ENCODE results near the gene BCKDHA.

DNA sequence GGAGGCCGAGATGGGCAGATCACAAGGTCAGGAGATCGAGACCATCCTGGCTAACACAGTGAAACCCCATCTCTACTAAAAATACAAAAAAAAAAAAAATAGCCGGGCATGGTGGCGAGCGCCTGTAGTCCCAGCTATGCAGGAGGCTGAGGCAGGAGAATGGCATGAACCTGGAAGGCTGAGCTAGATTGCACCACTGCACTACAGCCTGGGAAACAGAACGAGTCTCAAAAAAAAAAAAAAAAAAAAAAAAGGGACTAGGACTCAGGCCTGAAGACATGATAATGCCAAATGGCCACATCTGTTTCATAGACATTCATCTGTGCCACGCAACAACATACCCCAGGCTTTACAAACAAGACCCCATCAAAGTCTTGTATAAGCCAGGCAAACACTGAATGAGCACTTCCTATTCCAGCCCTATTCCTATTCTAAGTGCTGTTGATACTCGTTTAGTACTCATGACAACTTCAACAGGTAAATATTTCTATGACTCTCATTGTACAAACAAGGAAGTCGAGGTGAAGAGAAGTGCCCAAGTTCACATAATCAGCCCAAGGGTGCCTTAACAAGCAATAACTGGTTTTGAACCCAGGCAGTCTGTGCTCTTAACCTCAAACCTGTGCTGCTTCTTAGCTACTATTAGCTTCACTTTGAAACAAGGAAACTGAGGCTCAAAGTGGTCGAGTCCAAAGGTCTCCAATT is 35.3 kb upstream of the BCKDHA start:
- TF ChIP-seq, protein P1, sequence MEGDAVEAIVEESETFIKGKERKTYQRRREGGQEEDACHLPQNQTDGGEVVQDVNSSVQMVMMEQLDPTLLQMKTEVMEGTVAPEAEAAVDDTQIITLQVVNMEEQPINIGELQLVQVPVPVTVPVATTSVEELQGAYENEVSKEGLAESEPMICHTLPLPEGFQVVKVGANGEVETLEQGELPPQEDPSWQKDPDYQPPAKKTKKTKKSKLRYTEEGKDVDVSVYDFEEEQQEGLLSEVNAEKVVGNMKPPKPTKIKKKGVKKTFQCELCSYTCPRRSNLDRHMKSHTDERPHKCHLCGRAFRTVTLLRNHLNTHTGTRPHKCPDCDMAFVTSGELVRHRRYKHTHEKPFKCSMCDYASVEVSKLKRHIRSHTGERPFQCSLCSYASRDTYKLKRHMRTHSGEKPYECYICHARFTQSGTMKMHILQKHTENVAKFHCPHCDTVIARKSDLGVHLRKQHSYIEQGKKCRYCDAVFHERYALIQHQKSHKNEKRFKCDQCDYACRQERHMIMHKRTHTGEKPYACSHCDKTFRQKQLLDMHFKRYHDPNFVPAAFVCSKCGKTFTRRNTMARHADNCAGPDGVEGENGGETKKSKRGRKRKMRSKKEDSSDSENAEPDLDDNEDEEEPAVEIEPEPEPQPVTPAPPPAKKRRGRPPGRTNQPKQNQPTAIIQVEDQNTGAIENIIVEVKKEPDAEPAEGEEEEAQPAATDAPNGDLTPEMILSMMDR (IDR thresholded peaks at IDR 0.05; ENCODE audit: low read length): no peak
- no peak for TF ChIP-seq EZH2 (optimal IDR thresholded peaks at IDR 0.05; ENCODE audit: low read depth, low read length)

Measured in MM.1S (cell line).